GM12878 (cell line): Measurements from ENCODE around the gene ZMYND19.

Experiments used
- ATF7 ChIP-seq: fragments of 450-650 bp; IDR thresholded peaks from 2 replicates; pipeline ENCODE4 v1.6.1; 2016; ENCODE audit warnings: low read depth, mild to moderate bottlenecking
- EP300 ChIP-seq, 2 experiments: fragments of 150-350 bp in 1 of 2; IDR thresholded peaks; 2 replicates each; pipeline ENCODE4 v1.6.1; 2011 to 2012; ENCODE audit warnings: low read depth in 2 of 2, low read length in 2 of 2, borderline replicate concordance in 1 of 2, improper control_type of control experiment in 1 of 2, inconsistent platforms in 1 of 2; ENCODE audit not compliant: control insufficient read depth in 1 of 2
- RELB ChIP-seq: fragments of 450-650 bp; IDR thresholded peaks from 2 replicates; pipeline ENCODE4 v1.6.1; 2017; ENCODE audit warnings: low read depth, mild to moderate bottlenecking, moderate library complexity
- ZNF384 ChIP-seq: IDR thresholded peaks from 2 replicates; pipeline ENCODE4 v1.6.1; 2012; ENCODE audit warnings: low read depth, mild to moderate bottlenecking, low read length, improper control_type of control experiment, borderline replicate concordance
- TF ChIP-seq, protein P1 (sequence below): IDR thresholded peaks from 2 replicates; pipeline ENCODE4 v1.6.1; 2012; ENCODE audit warnings: low read depth, low read length, improper control_type of control experiment

GRCh38 chr9:137589441-137590122, 730 bp downstream of the ZMYND19 start:
- TF ChIP-seq RELB = no peak
- TF ChIP-seq EP300 (IDR thresholded peaks at IDR 0.05; ENCODE audit: borderline replicate concordance in 1 of 2, control insufficient read depth in 1 of 2, low read depth in 2 of 2, low read length in 2 of 2) = no peak
- no peak for TF ChIP-seq ZNF384
- no peak for TF ChIP-seq ATF7
- TF ChIP-seq, protein P1, sequence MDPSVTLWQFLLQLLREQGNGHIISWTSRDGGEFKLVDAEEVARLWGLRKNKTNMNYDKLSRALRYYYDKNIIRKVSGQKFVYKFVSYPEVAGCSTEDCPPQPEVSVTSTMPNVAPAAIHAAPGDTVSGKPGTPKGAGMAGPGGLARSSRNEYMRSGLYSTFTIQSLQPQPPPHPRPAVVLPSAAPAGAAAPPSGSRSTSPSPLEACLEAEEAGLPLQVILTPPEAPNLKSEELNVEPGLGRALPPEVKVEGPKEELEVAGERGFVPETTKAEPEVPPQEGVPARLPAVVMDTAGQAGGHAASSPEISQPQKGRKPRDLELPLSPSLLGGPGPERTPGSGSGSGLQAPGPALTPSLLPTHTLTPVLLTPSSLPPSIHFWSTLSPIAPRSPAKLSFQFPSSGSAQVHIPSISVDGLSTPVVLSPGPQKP = no peak
